ENCODE results near the gene ANKRD9. TPM values are rescaled to one million over a fixed set of nuclear protein-coding genes. Genes with fewer than 3 reads are reported as not detected.

ANKRD9 gene
- total and polyA plus RNA-seq, 9 of the 15 experiments (the other 6 are each of a cell fraction or from before 2014, with no cell fraction given): 0.04 to 32.9 (median 5.3) TPM

GRCh38 chr14:102503641-102504327, 5.8 kb downstream of the ANKRD9 start (continued):
- TF ChIP-seq CCAR2 (IDR thresholded peaks at IDR 0.05; ENCODE audit: low read depth, low read length) (no peak), SPI1 (IDR thresholded peaks at IDR 0.05; ENCODE audit: borderline replicate concordance, low read depth, low read length) (peak; percentile 64), CBFA2T2 (conservative IDR thresholded peaks at IDR 0.05) (no peak), SRF (CRISPR knock-in tag; IDR thresholded peaks at IDR 0.05) (no peak), MTA3 (IDR thresholded peaks at IDR 0.05; ENCODE audit: borderline replicate concordance) (0 out of 2 replicates have a peak, but pooled peaks have one; percentile 1)
- TF ChIP-seq, protein P1, sequence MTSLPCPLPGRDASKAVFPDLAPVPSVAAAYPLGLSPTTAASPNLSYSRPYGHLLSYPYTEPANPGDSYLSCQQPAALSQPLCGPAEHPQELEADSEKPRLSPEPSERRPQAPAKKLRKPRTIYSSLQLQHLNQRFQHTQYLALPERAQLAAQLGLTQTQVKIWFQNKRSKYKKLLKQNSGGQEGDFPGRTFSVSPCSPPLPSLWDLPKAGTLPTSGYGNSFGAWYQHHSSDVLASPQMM (CRISPR knock-in tag; IDR thresholded peaks at IDR 0.05): no peak

DNA sequence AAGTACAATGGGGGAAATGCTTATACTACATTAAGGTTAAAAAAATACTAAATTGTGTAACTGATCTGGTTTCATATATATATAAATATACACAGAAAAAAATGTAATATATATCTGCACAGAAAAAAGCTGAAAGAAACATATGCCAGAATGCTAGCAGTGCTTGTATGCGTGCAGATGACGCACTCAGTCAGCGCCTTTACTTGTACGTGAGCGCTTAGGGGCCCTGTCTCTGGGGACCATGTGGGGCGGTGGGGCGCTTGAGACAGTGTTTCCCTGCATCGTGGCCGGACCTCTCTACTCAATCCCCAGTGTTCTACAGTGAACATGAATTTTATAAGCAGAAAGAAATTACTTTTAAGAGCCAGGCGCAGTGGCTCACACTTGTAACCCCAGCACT, 7.0 kb downstream of the ANKRD9 start:
- Histone ChIP-seq H3K4me1 (replicated peaks in 1 of 2; ENCODE audit: control insufficient read depth in 2 of 2, insufficient read depth in 2 of 2, low read length in 2 of 2) (peaks cover 27 to 75% of the 10 kb centered on the region in 2 experiments), H3K79me2 (ENCODE audit: control insufficient read depth, insufficient read depth, low read length) (no peaks in the 10 kb centered on the region), H4K20me1 (replicated peaks; ENCODE audit: control insufficient read depth, insufficient read depth, low read length) (no peaks in the 10 kb centered on the region), H3K4me2 (ENCODE audit: insufficient read depth, low read length) (no peak overlapping the region), H3K9me1 (ENCODE audit: control insufficient read depth, insufficient read depth, low read length) (no peaks in the 10 kb centered on the region), H3K4me3 (no peak overlapping the region), H3K9ac (ENCODE audit: insufficient read depth in 1 of 2, low read depth in 2 of 2, low read length in 2 of 2) (no peak overlapping the region), H3K9me3 (replicated peaks; ENCODE audit: control insufficient read depth, insufficient read depth, low read depth, low read length) (no peaks in the 10 kb centered on the region), H3K27ac (ENCODE audit: extremely low read depth, low read depth, low read length) (no peak overlapping the region), H2AFZ (ENCODE audit: low read depth, low read length) (no peak overlapping the region), H3K27me3 (ENCODE audit: control insufficient read depth in 2 of 2, insufficient read depth in 2 of 2, low read length in 2 of 2) (no peaks in the 10 kb centered on the region), H3K36me3 (ENCODE audit: control insufficient read depth, insufficient read depth, low read length) (peaks cover 17% of the 10 kb centered on the region; the same call in 2 of the 3 replicates)
- ChIA-PET POLR2A (no interaction called here), CTCF (ENCODE audit: low intra/inter-chr PET ratio) (no interaction called here)
- TF ChIP-seq HLTF (IDR thresholded peaks at IDR 0.05) (no peak), TBL1XR1 (IDR thresholded peaks at IDR 0.05; ENCODE audit: low read length in 2 of 2) (no peak), L3MBTL2 (IDR thresholded peaks at IDR 0.05) (no peak), DMBX1 (CRISPR knock-in tag; IDR thresholded peaks at IDR 0.05; ENCODE audit: borderline replicate concordance) (no peak), ZBTB1 (CRISPR knock-in tag; IDR thresholded peaks at IDR 0.05; ENCODE audit: borderline replicate concordance, low read depth) (no peak), MYNN (IDR thresholded peaks at IDR 0.05) (no peak), MYNN (CRISPR knock-in tag; IDR thresholded peaks at IDR 0.05) (no peak), DDX20 (tag; IDR thresholded peaks at IDR 0.05; ENCODE audit: low read depth) (no peak)
- TF ChIP-seq, protein P2, sequence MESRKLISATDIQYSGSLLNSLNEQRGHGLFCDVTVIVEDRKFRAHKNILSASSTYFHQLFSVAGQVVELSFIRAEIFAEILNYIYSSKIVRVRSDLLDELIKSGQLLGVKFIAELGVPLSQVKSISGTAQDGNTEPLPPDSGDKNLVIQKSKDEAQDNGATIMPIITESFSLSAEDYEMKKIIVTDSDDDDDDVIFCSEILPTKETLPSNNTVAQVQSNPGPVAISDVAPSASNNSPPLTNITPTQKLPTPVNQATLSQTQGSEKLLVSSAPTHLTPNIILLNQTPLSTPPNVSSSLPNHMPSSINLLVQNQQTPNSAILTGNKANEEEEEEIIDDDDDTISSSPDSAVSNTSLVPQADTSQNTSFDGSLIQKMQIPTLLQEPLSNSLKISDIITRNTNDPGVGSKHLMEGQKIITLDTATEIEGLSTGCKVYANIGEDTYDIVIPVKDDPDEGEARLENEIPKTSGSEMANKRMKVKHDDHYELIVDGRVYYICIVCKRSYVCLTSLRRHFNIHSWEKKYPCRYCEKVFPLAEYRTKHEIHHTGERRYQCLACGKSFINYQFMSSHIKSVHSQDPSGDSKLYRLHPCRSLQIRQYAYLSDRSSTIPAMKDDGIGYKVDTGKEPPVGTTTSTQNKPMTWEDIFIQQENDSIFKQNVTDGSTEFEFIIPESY (CRISPR knock-in tag; IDR thresholded peaks at IDR 0.05): peak; percentile 57; the same call in 1 of the 2 replicates
- no peak for FAIRE-seq
- intact Hi-C loops (cut with micrococcal nuclease): loop anchor here (10.0 kb wide), 1 partner anchor 538 kb away; the partner anchor contains the start of gene DYNC1H1
- WGBS (ENCODE audit: insufficient coverage, low coverage, missing lambda C conversion rate): 97% methylated on average over 4 of the region's 10 CpGs
- DNase-seq (ENCODE audit: extremely low read depth in 1 of 4, low spot score in 3 of 4): no peak
- in situ Hi-C loops (cut with MboI): loop anchor here (25.0 kb wide), 1 partner anchor 410 kb away; the partner anchor contains the start of gene AMN
- BruUV-seq (replicated peaks): no TSS peak
- no peak for ATAC-seq
